Activated T-helper 2 cell treated with anti-CD3 and anti-CD28 coated beads, Interferon-gamma antibody, Interleukin-2, Interleukin-4, amounts not matched to agents 10 μg/mL and 5 μg/mL and 100 μg/mL, durations not matched to agents 14 hours and 24 hours and 36 hours (primary cell): ENCODE data around the gene HSD17B12. TPM values are rescaled to one million over a fixed set of nuclear protein-coding genes. Genes with fewer than 3 reads are reported as not detected.
"Not testable (repeated sequence)": the region's sequence is repeated elsewhere in the genome, so short reads cannot be mapped to it uniquely, and the experiment has no call there.

Experiments used
- DNase-seq: peaks from one replicate; pipeline ENCODE4 v3.0.0; 2021; ENCODE audit warnings: low spot score
- H3K27ac Mint-ChIP-seq: one replicate; pipeline ENCODE4 v1.8.0; 2021; ENCODE audit warnings: mixed read lengths
- H3K27me3 Mint-ChIP-seq: one replicate; pipeline ENCODE4 v1.8.0; 2021; ENCODE audit warnings: low read depth, mixed read lengths
- H3K36me3 Mint-ChIP-seq: one replicate; pipeline ENCODE4 v1.8.0; 2021; ENCODE audit warnings: low read depth, mixed read lengths
- H3K4me1 Mint-ChIP-seq: one replicate; pipeline ENCODE4 v1.8.0; 2021; ENCODE audit warnings: low read depth, mixed read lengths
- H3K4me3 Mint-ChIP-seq: one replicate; pipeline ENCODE4 v1.8.0; 2021; ENCODE audit warnings: low read depth, mild to moderate bottlenecking, moderate library complexity, mixed read lengths
- H3K9me3 Mint-ChIP-seq: one replicate; pipeline ENCODE4 v1.8.0; 2021; ENCODE audit warnings: mixed read lengths
- intact Hi-C: fragments of 100-400 bp; cut with micrococcal nuclease; formaldehyde crosslinking; loops from one replicate; pipeline ENCODE4 v1.15.1; 2023
- total RNA-seq: library from RNA; stranded (reverse); gene quantifications from 2 replicates; pipeline ENCODE4 v1.2.3, GENCODE V29; 2022

The HSD17B12 gene
- total RNA-seq, 1 donor from 2014 or later, result 81.3 TPM

DNA sequence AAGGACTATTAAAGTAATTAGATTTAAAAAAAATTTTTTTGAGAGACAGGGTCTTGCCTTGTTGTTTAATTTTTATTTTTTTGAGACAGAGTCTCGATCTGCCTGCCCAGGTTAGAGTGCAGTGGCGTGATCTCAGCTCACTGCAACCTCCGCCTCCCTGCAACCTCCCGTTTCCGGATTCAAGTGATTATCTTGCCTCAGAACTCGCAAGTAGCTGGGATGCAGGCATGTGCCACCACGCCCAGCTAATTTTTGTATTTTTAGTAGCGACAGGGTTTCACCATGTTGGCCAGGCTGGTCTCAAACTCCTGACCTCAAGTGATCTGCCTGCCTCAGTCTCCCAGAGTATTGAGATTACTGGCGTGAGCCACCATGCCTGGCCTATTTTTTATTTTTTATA lies 17.5 kb upstream of the HSD17B12 start:
- H3K27me3 Mint-ChIP-seq, result peaks cover 13% of the 10 kb centered on the region
- H3K4me1 Mint-ChIP-seq, H3K36me3 Mint-ChIP-seq, DNase-seq, H3K27ac Mint-ChIP-seq, intact Hi-C loops, H3K9me3 Mint-ChIP-seq, H3K4me3 Mint-ChIP-seq: not testable (repeated sequence)

DNA sequence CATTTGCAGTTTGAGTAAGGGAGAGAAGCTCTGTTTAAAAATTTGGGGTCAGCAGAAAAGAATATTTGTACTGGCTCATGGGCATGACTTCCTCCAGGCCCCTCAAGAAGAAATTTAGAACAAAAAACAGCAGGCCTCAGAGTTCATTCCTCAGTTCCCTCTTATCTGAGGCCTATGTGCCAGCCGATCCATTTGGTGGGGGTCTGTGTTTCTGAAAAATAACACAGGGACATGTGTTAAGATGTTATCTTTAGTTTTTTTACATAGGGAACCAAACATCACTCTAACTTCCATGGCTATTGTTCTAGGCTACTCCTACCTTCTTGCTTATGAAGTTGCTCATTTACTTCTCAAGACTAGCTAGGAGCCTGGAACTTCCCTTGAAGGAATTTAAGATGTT lies 16.2 kb upstream of the HSD17B12 start:
- no peaks in the 10 kb centered on the region for H3K9me3 Mint-ChIP-seq
- no peaks in the 10 kb centered on the region for H3K4me1 Mint-ChIP-seq
- H3K36me3 Mint-ChIP-seq, result no peaks in the 10 kb centered on the region
- H3K27me3 Mint-ChIP-seq, result peaks cover 16% of the 10 kb centered on the region
- H3K4me3 Mint-ChIP-seq, result no peak overlapping the region
- intact Hi-C loops, result no loop called here
- no peak for DNase-seq
- H3K27ac Mint-ChIP-seq, result no peak overlapping the region

DNA sequence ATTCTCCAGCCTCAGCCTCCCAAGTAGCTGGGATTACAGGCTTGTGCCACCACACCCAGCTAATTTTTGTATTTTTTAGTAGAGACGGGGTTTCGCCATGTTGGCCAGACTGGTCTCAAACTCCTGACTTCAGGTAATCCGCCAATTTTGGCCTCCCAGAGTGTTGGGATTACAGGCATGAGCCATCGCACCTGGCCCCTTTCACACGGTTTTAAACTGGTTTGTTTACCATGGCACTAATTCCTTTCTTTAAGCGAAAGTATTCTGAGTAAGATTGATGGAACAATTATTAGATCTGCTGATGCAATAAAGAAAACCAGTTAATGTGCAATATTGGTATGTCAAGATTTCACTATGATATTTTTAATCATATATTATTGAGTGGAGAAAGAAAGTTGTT lies 9.3 kb upstream of the HSD17B12 start:
- intact Hi-C loops, H3K4me1 Mint-ChIP-seq, H3K27ac Mint-ChIP-seq, H3K36me3 Mint-ChIP-seq, H3K9me3 Mint-ChIP-seq, H3K4me3 Mint-ChIP-seq, DNase-seq: not testable (repeated sequence)
- peaks cover 30% of the 10 kb centered on the region for H3K27me3 Mint-ChIP-seq

DNA sequence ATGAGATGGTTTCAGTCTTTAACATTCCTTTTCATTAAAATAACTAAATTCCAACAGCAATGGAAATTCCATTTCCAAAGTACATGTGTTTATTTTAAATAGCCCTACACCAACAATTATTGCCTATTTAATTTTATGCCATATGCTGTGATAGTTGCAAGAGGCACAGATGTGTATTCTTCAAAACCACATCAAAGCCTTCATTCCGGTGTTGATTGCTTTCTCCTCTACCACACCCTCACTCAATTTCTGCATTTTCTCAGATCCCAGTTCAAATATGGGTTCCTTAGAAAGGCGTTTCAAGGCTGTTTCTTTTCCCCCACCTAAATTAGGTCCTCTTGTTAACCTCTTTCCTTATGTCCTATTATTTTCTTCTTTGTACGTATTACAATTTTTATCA lies 6.0 kb upstream of the HSD17B12 start:
- Mint-ChIP-seq H3K9me3 (peaks cover 10% of the 10 kb centered on the region), H3K4me1 (peaks cover 4% of the 10 kb centered on the region), H3K36me3 (no peaks in the 10 kb centered on the region), H3K27me3 (peaks cover 17% of the 10 kb centered on the region), H3K4me3 (no peak overlapping the region), H3K27ac (no peak overlapping the region)
- intact Hi-C loops, result no loop called here
- no peak for DNase-seq

DNA sequence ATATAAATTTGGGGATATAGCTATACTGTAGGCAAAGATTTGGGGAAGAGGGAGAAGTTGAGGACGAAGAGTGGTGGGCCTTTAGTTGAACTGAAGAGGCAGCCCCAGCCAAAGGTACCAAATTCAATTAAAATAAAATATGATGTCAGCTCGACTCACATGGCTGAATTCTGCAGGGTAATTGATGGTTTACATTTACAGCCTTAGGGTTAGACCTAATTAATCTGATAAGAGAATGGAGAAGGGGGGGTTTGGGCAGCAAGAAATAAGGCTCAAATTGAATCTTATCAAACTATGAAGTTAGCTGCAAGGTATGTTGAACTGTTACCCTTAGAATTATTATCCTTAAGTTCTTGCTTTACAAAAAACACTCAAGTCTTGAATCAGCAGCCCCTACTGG lies 3.6 kb upstream of the HSD17B12 start:
- Mint-ChIP-seq H3K36me3 (peaks cover 13% of the 10 kb centered on the region), H3K27ac (no peak overlapping the region), H3K9me3 (peaks cover 16% of the 10 kb centered on the region), H3K4me3 (no peak overlapping the region), H3K4me1 (peaks cover 13% of the 10 kb centered on the region), H3K27me3 (peaks cover 15% of the 10 kb centered on the region)
- intact Hi-C loops, result no loop called here
- DNase-seq, result no peak

DNA sequence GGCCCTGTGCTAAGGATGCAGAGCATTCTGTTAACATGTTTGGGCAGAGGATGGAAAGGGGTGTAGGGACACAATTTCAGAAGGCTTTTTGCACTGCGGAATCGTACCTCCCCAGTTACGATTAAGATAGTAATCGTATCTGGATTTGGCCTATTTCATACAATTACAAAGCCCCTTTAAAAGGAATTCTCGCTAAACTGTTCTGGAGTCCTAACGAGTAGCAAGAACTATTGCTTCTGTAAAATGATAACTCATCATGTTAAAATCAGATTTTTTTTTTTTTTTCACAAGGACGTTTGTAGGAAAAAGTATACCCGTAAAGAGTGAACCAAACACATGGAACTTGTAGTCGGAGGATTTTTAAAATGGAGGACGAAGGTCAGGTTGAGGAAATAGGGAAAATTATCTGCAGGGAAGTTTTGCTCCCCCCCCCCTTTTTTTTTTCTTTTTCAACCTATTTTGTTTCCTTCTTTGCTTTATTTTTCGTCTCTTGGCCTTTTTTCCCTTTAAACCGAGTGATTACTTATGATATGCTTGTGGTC lies 934 bp downstream of the HSD17B12 start:
- peaks cover 16% of the 10 kb centered on the region for H3K9me3 Mint-ChIP-seq
- H3K27ac Mint-ChIP-seq, result peak overlapping the region; percentile 96
- H3K27me3 Mint-ChIP-seq, result no peaks in the 10 kb centered on the region
- H3K4me1 Mint-ChIP-seq, result peaks cover 39% of the 10 kb centered on the region
- no peak for DNase-seq
- H3K36me3 Mint-ChIP-seq, result peaks cover 52% of the 10 kb centered on the region
- intact Hi-C loops, result loop anchor here (2.0 to 10.0 kb wide), 2 partner anchors 107 to 187 kb away; no protein-coding TSS in a partner anchor
- peak overlapping the region; percentile 96 for H3K4me3 Mint-ChIP-seq

DNA sequence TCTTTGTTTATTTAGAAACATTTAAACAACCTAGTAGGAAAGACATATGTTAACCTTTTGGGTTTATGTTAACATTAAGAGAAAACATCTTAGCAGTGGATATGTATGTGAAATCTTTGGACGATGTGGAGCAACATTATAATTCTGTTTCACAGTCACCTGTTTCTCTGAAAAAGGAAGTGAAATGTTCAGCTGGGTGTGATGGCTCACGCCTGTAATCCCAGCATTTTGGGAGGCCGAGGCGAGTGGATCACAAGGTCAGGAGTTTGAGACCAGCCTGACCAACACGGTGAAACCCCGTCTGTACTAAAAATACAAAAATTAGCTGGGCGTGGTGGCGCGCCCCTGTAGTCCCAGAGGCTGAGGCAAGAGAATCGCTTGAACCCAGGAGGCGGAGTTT lies 1.5 kb downstream of the HSD17B12 start:
- H3K36me3 Mint-ChIP-seq, result peaks cover 56% of the 10 kb centered on the region
- peak overlapping the region; percentile 96 for H3K27ac Mint-ChIP-seq
- intact Hi-C loops, result loop anchor here (10.0 kb wide), 1 partner anchor 107 kb away; no protein-coding TSS in a partner anchor
- not testable (repeated sequence) for DNase-seq, H3K27me3 Mint-ChIP-seq
- H3K9me3 Mint-ChIP-seq, result peaks cover 16% of the 10 kb centered on the region
- H3K4me3 Mint-ChIP-seq, result peak overlapping the region; percentile 96
- H3K4me1 Mint-ChIP-seq, result peaks cover 41% of the 10 kb centered on the region

DNA sequence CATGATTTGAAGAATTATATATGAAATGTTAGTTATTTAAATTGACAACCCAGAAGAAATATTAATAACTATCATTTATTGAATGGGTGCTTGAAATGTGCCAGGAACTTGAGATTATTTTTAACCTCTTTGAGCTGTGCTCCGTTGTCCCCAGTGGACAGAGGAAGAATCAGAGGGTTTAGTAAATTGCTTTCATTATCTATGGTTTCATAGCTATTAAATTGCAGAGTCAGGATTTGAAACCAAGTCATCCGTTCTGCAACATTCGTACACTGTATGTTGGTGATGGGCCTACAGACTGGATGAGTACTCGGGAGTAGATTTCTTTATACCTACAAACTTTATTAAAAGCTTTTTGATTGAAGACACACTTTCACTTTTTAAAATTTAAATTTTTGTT lies 4.9 kb downstream of the HSD17B12 start:
- H3K27me3 Mint-ChIP-seq, result no peaks in the 10 kb centered on the region
- peaks cover 64% of the 10 kb centered on the region for H3K36me3 Mint-ChIP-seq
- peaks cover under 1% of the 10 kb centered on the region for H3K9me3 Mint-ChIP-seq
- intact Hi-C loops, result loop anchor here (10.0 kb wide), 1 partner anchor 111 kb away; no protein-coding TSS in a partner anchor
- peaks cover 52% of the 10 kb centered on the region for H3K4me1 Mint-ChIP-seq
- H3K4me3 Mint-ChIP-seq, result no peak overlapping the region
- no peak overlapping the region for H3K27ac Mint-ChIP-seq
- DNase-seq, result no peak

DNA sequence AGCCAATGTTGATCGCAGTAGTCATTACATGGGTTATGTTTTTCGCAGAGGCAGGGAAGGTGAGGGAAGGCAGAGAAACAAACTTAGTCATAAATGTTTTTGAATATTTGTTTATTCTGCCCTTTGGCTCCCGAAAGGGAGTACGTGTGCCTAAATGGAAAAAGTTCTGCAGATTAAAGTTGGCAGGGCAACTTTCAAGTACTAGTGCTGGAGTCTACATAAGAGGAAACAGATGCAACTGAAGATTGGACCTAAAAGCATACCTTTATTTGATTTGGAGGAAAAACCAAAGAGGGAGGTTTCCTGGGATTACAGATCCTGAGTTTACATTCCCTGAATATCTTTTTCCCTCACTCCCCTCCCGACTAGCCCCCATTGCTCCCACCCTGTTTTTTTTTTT lies 5.7 kb downstream of the HSD17B12 start:
- intact Hi-C loops, result loop anchor here (10.0 kb wide), 1 partner anchor 111 kb away; no protein-coding TSS in a partner anchor
- no peak overlapping the region for H3K27ac Mint-ChIP-seq
- H3K4me3 Mint-ChIP-seq, result no peak overlapping the region
- no peaks in the 10 kb centered on the region for H3K9me3 Mint-ChIP-seq
- H3K27me3 Mint-ChIP-seq, result no peaks in the 10 kb centered on the region
- H3K36me3 Mint-ChIP-seq, result peaks cover 67% of the 10 kb centered on the region
- peaks cover 55% of the 10 kb centered on the region for H3K4me1 Mint-ChIP-seq
- no peak for DNase-seq

DNA sequence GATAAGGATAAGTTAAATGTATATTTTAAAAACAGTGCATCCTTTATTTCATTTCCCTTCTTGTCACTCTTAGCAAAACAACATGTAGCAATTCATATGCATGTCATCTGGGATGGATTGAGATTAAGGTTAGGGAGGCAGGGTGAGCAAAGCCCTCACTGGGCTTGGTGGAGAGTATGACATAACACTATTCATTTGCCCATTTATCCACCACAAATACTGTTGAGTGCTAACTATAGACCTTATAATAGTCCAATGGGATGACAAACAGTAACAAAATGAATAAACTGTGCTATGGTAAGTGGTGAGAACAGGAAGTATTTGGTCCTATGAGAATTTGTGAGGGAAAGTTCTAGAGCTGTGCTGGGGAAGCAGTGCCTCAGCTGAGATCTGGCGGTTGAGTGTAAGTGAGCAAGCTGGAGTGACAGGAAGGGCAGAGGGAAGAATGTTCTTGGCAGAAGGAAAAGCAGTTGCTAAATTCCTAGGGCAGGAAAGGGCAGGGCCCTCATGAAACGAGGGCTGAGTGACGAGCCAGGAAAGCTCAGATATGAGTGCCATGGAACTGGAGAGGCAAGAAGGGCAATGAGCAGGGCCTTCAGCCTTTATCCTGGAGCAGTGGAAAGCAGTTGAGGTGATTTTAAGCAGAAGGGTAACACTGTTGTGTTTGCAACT lies 6.7 kb downstream of the HSD17B12 start:
- Mint-ChIP-seq H3K4me1 (peaks cover 54% of the 10 kb centered on the region), H3K36me3 (peaks cover 66% of the 10 kb centered on the region)
- intact Hi-C loops, result loop anchor here (10.0 kb wide), 1 partner anchor 112 kb away; no protein-coding TSS in a partner anchor

DNA sequence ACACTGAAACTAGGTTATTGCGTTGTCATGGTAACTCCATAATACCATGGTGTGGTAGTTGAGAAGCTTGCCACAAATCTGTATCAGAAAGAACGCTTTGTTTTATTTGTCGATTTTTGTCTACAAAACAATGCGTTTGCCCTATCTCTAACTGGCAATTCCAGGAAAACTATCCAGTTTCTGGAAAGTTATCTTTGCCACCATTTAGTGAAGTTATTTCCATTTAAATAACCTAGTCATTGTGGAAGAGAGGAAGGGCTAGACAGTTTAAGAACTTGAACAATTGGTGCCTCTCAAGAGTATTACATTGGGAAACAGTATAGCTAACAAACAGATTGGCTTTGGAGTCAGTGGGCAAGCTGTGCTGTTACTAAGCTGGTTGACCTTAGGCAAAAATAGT lies 7.9 kb downstream of the HSD17B12 start:
- intact Hi-C loops, result loop anchor here (10.0 kb wide), 1 partner anchor 114 kb away; no protein-coding TSS in a partner anchor

More for the DNA sequence above, 6.7 kb downstream of the HSD17B12 start:
- DNase-seq, result no peak
- Mint-ChIP-seq H3K4me3 (no peak overlapping the region), H3K27ac (no peak overlapping the region), H3K9me3 (no peaks in the 10 kb centered on the region), H3K27me3 (no peaks in the 10 kb centered on the region)

DNA sequence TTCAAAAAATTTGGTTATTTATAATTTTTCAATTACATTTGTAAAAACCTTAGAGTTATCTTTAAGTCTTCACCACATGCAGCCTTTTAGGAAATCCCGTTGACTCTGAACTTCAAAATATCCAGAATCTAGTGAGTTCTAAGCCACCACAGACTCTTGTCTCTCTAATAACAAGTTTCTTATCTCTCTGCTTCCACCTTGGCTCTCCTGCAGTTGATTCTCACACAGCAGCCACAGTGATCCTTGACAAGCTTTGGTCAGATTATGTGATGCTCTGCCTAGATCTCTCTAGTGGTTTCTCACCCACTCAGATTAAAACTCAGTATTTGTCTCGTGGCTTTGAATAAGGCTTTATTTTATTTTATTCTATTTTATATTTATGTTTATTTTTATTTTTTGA lies 8.6 kb downstream of the HSD17B12 start:
- peaks cover 58% of the 10 kb centered on the region for H3K36me3 Mint-ChIP-seq
- intact Hi-C loops, result loop anchor here (10.0 kb wide), 1 partner anchor 114 kb away; no protein-coding TSS in a partner anchor
- H3K4me1 Mint-ChIP-seq, result peaks cover 53% of the 10 kb centered on the region
- DNase-seq, result no peak
- no peak overlapping the region for H3K4me3 Mint-ChIP-seq
- no peaks in the 10 kb centered on the region for H3K27me3 Mint-ChIP-seq
- no peaks in the 10 kb centered on the region for H3K9me3 Mint-ChIP-seq
- H3K27ac Mint-ChIP-seq, result no peak overlapping the region

More for the DNA sequence above, 7.9 kb downstream of the HSD17B12 start:
- H3K27me3 Mint-ChIP-seq, result no peaks in the 10 kb centered on the region
- no peak overlapping the region for H3K4me3 Mint-ChIP-seq
- H3K27ac Mint-ChIP-seq, result no peak overlapping the region
- H3K36me3 Mint-ChIP-seq, result peaks cover 64% of the 10 kb centered on the region
- no peak for DNase-seq
- H3K9me3 Mint-ChIP-seq, result no peaks in the 10 kb centered on the region
- H3K4me1 Mint-ChIP-seq, result peaks cover 52% of the 10 kb centered on the region
